GM13977 (cell line): ENCODE measurements around the gene TOP3A.

Experiments used
- DNase-seq: peaks from one replicate; pipeline ENCODE4 v3.0.0; 2012; ENCODE audit warnings: low spot score
- CTCF ChIP-seq: IDR thresholded peaks from 2 replicates; pipeline ENCODE4 v1.5.1; 2012; ENCODE audit warnings: mild to moderate bottlenecking, control low read depth; ENCODE audit not compliant: insufficient read depth; ENCODE audit errors: extremely low read depth, missing control alignments
- in situ Hi-C: fragments of 300-500 bp; cut with MboI; formaldehyde crosslinking; loops from one replicate; pipeline ENCODE4 v1.12.0; 2022; ENCODE audit warnings: low sequenced_read_pairs, low pct_unique_long_range_greater_than_20kb, mixed read lengths, inconsistent platforms; ENCODE audit not compliant: unreplicated experiment

The TOP3A gene

GRCh38 chr17:18251204-18251603, 63.6 kb downstream of the TOP3A start:
- in situ Hi-C loops = no loop called here
- no peak for TF ChIP-seq CTCF
- DNase-seq = no peak

GRCh38 chr17:18250708-18251107, 64.1 kb downstream of the TOP3A start:
- no peak for DNase-seq
- in situ Hi-C loops = no loop called here

GRCh38 chr17:18250259-18250658, 64.5 kb downstream of the TOP3A start:
- in situ Hi-C loops = no loop called here
- no peak for TF ChIP-seq CTCF
- no peak for DNase-seq

More at GRCh38 chr17:18250708-18251107, 64.1 kb downstream of the TOP3A start:
- no peak for TF ChIP-seq CTCF

GRCh38 chr17:18248811-18249210, 66.0 kb downstream of the TOP3A start:
- TF ChIP-seq CTCF = no peak
- no peak for DNase-seq
- in situ Hi-C loops = no loop called here

GRCh38 chr17:18248300-18248731, 66.5 kb downstream of the TOP3A start:
- peak; percentile 95 for DNase-seq
- in situ Hi-C loops = no loop called here
- peak; percentile 74 for TF ChIP-seq CTCF

GRCh38 chr17:18247613-18248001, 67.2 kb downstream of the TOP3A start:
- TF ChIP-seq CTCF = no peak
- no peak for DNase-seq
- in situ Hi-C loops = no loop called here
